Hepatocyte (in vitro differentiated cells): ENCODE results near the gene PDE3B. TPM values are rescaled to one million over a fixed set of nuclear protein-coding genes. Genes with fewer than 3 reads are reported as not detected.
"Not testable (repeated sequence)": the region's sequence is repeated elsewhere in the genome, so short reads cannot be mapped to it uniquely, and the experiment has no call there.

ENCODE experiments used
- DNase-seq: peaks from one replicate; pipeline ENCODE4 v3.0.0-alpha.2; 2016; ENCODE audit warnings: low spot score
- H2AFZ ChIP-seq: fragments of 200-600 bp; sonication (generic); 2 replicates; pipeline ENCODE4 v1.6.0; 2016; ENCODE audit warnings: antibody characterized with exemption, mild to moderate bottlenecking
- H3K27ac ChIP-seq: fragments of 200-600 bp; sonication (generic); 2 replicates; pipeline ENCODE4 v1.5.1; 2016; ENCODE audit warnings: mild to moderate bottlenecking
- H3K27me3 ChIP-seq: fragments of 200-600 bp; sonication (generic); 2 replicates; pipeline ENCODE4 v1.6.1; 2016
- H3K36me3 ChIP-seq: fragments of 200-600 bp; sonication (generic); replicated peaks from 2 replicates; pipeline ENCODE4 v1.5.1; 2016; ENCODE audit warnings: low read depth; ENCODE audit not compliant: insufficient read depth
- H3K4me1 ChIP-seq: fragments of 200-600 bp; sonication (generic); 2 replicates; pipeline ENCODE4 v1.5.1; 2016; ENCODE audit warnings: mild to moderate bottlenecking, moderate library complexity; ENCODE audit not compliant: insufficient read depth
- H3K4me2 ChIP-seq: fragments of 200-600 bp; sonication (generic); 2 replicates; pipeline ENCODE4 v1.6.0; 2016
- H3K4me3 ChIP-seq: fragments of 200-600 bp; sonication (generic); 2 replicates; pipeline ENCODE4 v1.5.1; 2016; ENCODE audit warnings: mild to moderate bottlenecking
- H3K79me2 ChIP-seq: fragments of 200-600 bp; sonication (generic); 2 replicates; pipeline ENCODE4 v1.6.0; 2017; ENCODE audit warnings: mild to moderate bottlenecking
- H3K9me2 ChIP-seq: fragments of 200-600 bp; sonication (generic); replicated peaks from 2 replicates; pipeline ENCODE4 v1.6.0; 2017; ENCODE audit warnings: mild to moderate bottlenecking; ENCODE audit not compliant: insufficient read depth
- H3K9me3 ChIP-seq: fragments of 200-600 bp; sonication (generic); 2 replicates; pipeline ENCODE4 v1.5.1; 2016; ENCODE audit warnings: low read depth, mild to moderate bottlenecking
- H4K20me1 ChIP-seq: fragments of 200-600 bp; sonication (generic); 2 replicates; pipeline ENCODE4 v1.6.0; 2016; ENCODE audit warnings: mild to moderate bottlenecking; ENCODE audit not compliant: insufficient read depth, poor library complexity, severe bottlenecking
- CTCF ChIP-seq: fragments of 200-600 bp; sonication (generic); IDR thresholded peaks from 2 replicates; pipeline ENCODE4 v1.5.1; 2016; ENCODE audit warnings: antibody characterized with exemption, mild to moderate bottlenecking; ENCODE audit not compliant: poor library complexity
- EZH2 ChIP-seq: fragments of 200-600 bp; sonication (generic); IDR thresholded peaks from 2 replicates; pipeline ENCODE4 v1.6.1; 2016; ENCODE audit warnings: antibody characterized with exemption, mild to moderate bottlenecking, borderline replicate concordance
- EZH2phosphoT487 ChIP-seq: fragments of 200-600 bp; sonication (generic); IDR thresholded peaks from one replicate; pipeline ENCODE4 v1.6.1; 2018; ENCODE audit warnings: antibody characterized with exemption, mild to moderate bottlenecking, low read depth, moderate library complexity; ENCODE audit not compliant: unreplicated experiment, severe bottlenecking
- WGBS: methylation state at CpG from one replicate; pipeline ENCODE4 v1.1.6; 2016; ENCODE audit warnings: low lambda C conversion rate; ENCODE audit errors: missing lambda C conversion rate; 5-methylcytosine and 5-hydroxymethylcytosine counted together
- polyA plus RNA-seq: library from polyadenylated mRNA; unstranded; fragments of >200 nt; fragmentation: Nextera tagmentation; extraction: Ambion mirVana; gene quantifications from 2 replicates; pipeline ENCODE4 v1.2.1, GENCODE V29; 2016
- total RNA-seq: library from RNA; depleted of rRNA; stranded (reverse); fragments of >200 nt; gene quantifications from 2 replicates; pipeline ENCODE4 v1.2.3, GENCODE V29; 2014

Gene PDE3B
- total and polyA plus RNA-seq, 2 experiments from 2014 or later: 15.8 to 46.3 TPM

- H3K27me3 ChIP-seq: no peaks in the 10 kb centered on the region
- no peak overlapping the region for H2AFZ ChIP-seq
- DNase-seq: no peak
- no peaks in the 10 kb centered on the region for H3K36me3 ChIP-seq
- H3K4me2 ChIP-seq: no peak overlapping the region
- no peak overlapping the region for H3K4me3 ChIP-seq
- WGBS: 86% methylated on average over 4 of the region's 4 CpGs
- peaks cover 32% of the 10 kb centered on the region for H3K79me2 ChIP-seq
- no peaks in the 10 kb centered on the region for H3K9me3 ChIP-seq
- H3K9me2 ChIP-seq: no peaks in the 10 kb centered on the region
- TF ChIP-seq EZH2phosphoT487 (no peak), CTCF (no peak), EZH2 (no peak)
- H4K20me1 ChIP-seq: no peaks in the 10 kb centered on the region
- no peak overlapping the region for H3K27ac ChIP-seq
- no peaks in the 10 kb centered on the region for H3K4me1 ChIP-seq
Observed at GRCh38 chr11:14756349-14756748, 112.7 kb downstream of the PDE3B start.

- H3K27ac ChIP-seq, H3K27me3 ChIP-seq, H3K36me3 ChIP-seq, H3K9me3 ChIP-seq, H3K9me2 ChIP-seq, H3K4me1 ChIP-seq, H2AFZ ChIP-seq, H3K4me2 ChIP-seq, DNase-seq, H4K20me1 ChIP-seq, H3K4me3 ChIP-seq: not testable (repeated sequence)
- H3K79me2 ChIP-seq: peaks cover 32% of the 10 kb centered on the region
- 93% methylated on average over 9 of the region's 9 CpGs for WGBS
Observed at GRCh38 chr11:14759300-14760012, 115.9 kb downstream of the PDE3B start.

- H3K4me1 ChIP-seq: no peaks in the 10 kb centered on the region
- H3K27ac ChIP-seq: no peak overlapping the region
- no peak overlapping the region for H3K4me3 ChIP-seq
- H3K9me2 ChIP-seq: no peaks in the 10 kb centered on the region
- 100% methylated on average over 1 of the region's 1 CpG for WGBS
- H3K36me3 ChIP-seq: no peaks in the 10 kb centered on the region
- H2AFZ ChIP-seq: no peak overlapping the region
- DNase-seq: no peak
- H3K9me3 ChIP-seq: no peaks in the 10 kb centered on the region
- H4K20me1 ChIP-seq: no peaks in the 10 kb centered on the region
- TF ChIP-seq CTCF: no peak
- H3K4me2 ChIP-seq: no peak overlapping the region
- H3K79me2 ChIP-seq: peaks cover 31% of the 10 kb centered on the region
- no peaks in the 10 kb centered on the region for H3K27me3 ChIP-seq
Observed at GRCh38 chr11:14764179-14764578, 120.6 kb downstream of the PDE3B start.

- Histone ChIP-seq H3K4me1 (no peaks in the 10 kb centered on the region), H4K20me1 (no peaks in the 10 kb centered on the region), H3K4me2 (no peak overlapping the region), H3K4me3 (no peak overlapping the region), H2AFZ (no peak overlapping the region), H3K9me2 (no peaks in the 10 kb centered on the region), H3K79me2 (peaks cover 26% of the 10 kb centered on the region), H3K9me3 (no peaks in the 10 kb centered on the region), H3K27ac (no peak overlapping the region), H3K36me3 (no peaks in the 10 kb centered on the region), H3K27me3 (no peaks in the 10 kb centered on the region)
- DNase-seq: no peak
- WGBS: 79% methylated on average over 6 of the region's 6 CpGs
- TF ChIP-seq CTCF (no peak), EZH2 (no peak), EZH2phosphoT487 (no peak)
Observed at GRCh38 chr11:14764579-14765527, 121.2 kb downstream of the PDE3B start.
